ENCODE data around the gene PDIA2. TPM values are rescaled to one million over a fixed set of nuclear protein-coding genes. Genes with fewer than 3 reads are reported as not detected.
"Not testable (repeated sequence)": the region's sequence is repeated elsewhere in the genome, so short reads cannot be mapped to it uniquely, and the experiment has no call there.

PDIA2 gene
- total and polyA plus RNA-seq, 2 donors from 2014 or later = not detected

- FAIRE-seq (no peak), DNase-seq (no peak)
- Histone ChIP-seq H3K36me3 (ENCODE audit: control insufficient read depth in 2 of 3, insufficient read depth in 3 of 3, low read length in 3 of 3) (peaks cover 0 to 21% (median 9%) of the 10 kb centered on the region in 3 donors), H3K9ac (ENCODE audit: low read length in 3 of 3) (no peak overlapping the region), H3K4me3 (ENCODE audit: low read length in 3 of 3) (no peak overlapping the region), H3K4me1 (ENCODE audit: control insufficient read depth in 2 of 3, insufficient read depth in 2 of 3, low read depth in 1 of 3, low read length in 3 of 3) (no peaks in the 10 kb centered on the region), H3K9me3 (ENCODE audit: control insufficient read depth in 2 of 3, insufficient read depth in 1 of 3, low read length in 3 of 3) (no peaks in the 10 kb centered on the region), H3K27me3 (ENCODE audit: control insufficient read depth, insufficient read depth, low read length) (no peaks in the 10 kb centered on the region), H3K27ac (ENCODE audit: low read depth in 2 of 2, low read length in 2 of 2) (no peak overlapping the region)
- no peak for TF ChIP-seq CTCF (IDR thresholded peaks at IDR 0.05; ENCODE audit: borderline replicate concordance, extremely low read depth, insufficient read depth)
- intact Hi-C loops (cut with DNase I) = no loop called here
Measured at GRCh38 chr16:253833-254232, 29.1 kb upstream of the PDIA2 start.

GRCh38 chr16:254461-254860 lies 28.5 kb upstream of the PDIA2 start:
- H3K4me1 ChIP-seq (ENCODE audit: control insufficient read depth in 2 of 3, insufficient read depth in 2 of 3, low read depth in 1 of 3, low read length in 3 of 3) = no peaks in the 10 kb centered on the region
- peaks cover 0 to 25% (median 11%) of the 10 kb centered on the region in 3 donors for H3K36me3 ChIP-seq (ENCODE audit: control insufficient read depth in 2 of 3, insufficient read depth in 3 of 3, low read length in 3 of 3)
- H3K9me3 ChIP-seq (ENCODE audit: control insufficient read depth in 2 of 3, insufficient read depth in 1 of 3, low read length in 3 of 3) = no peaks in the 10 kb centered on the region
- intact Hi-C loops (cut with DNase I) = no loop called here
- no peak overlapping the region for H3K4me3 ChIP-seq (ENCODE audit: low read length in 3 of 3)
- H3K27me3 ChIP-seq (ENCODE audit: control insufficient read depth, insufficient read depth, low read length) = no peaks in the 10 kb centered on the region
- H3K9ac ChIP-seq (ENCODE audit: low read length in 3 of 3) = no peak overlapping the region
- H3K27ac ChIP-seq (ENCODE audit: low read depth in 2 of 2, low read length in 2 of 2) = no peak overlapping the region
- no peak for DNase-seq
- TF ChIP-seq CTCF (IDR thresholded peaks at IDR 0.05; ENCODE audit: borderline replicate concordance, extremely low read depth, insufficient read depth) = no peak
- no peak for FAIRE-seq

- no peak overlapping the region for H3K4me3 ChIP-seq (ENCODE audit: low read length in 3 of 3)
- H3K27me3 ChIP-seq (ENCODE audit: control insufficient read depth, insufficient read depth, low read length) = no peaks in the 10 kb centered on the region
- H3K9ac ChIP-seq (ENCODE audit: low read length in 3 of 3) = no peak overlapping the region
- FAIRE-seq (no peak), DNase-seq (no peak)
- no peak overlapping the region for H3K27ac ChIP-seq (ENCODE audit: low read depth in 2 of 2, low read length in 2 of 2)
- peaks cover 0 to 27% (median 15%) of the 10 kb centered on the region in 3 donors for H3K36me3 ChIP-seq (ENCODE audit: control insufficient read depth in 2 of 3, insufficient read depth in 3 of 3, low read length in 3 of 3)
- intact Hi-C loops (cut with DNase I) = no loop called here
- TF ChIP-seq CTCF (IDR thresholded peaks at IDR 0.05; ENCODE audit: borderline replicate concordance, extremely low read depth, insufficient read depth) = no peak
- H3K4me1 ChIP-seq (ENCODE audit: control insufficient read depth in 2 of 3, insufficient read depth in 2 of 3, low read depth in 1 of 3, low read length in 3 of 3) = no peaks in the 10 kb centered on the region
- H3K9me3 ChIP-seq (ENCODE audit: control insufficient read depth in 2 of 3, insufficient read depth in 1 of 3, low read length in 3 of 3) = no peaks in the 10 kb centered on the region
Measured at GRCh38 chr16:255183-255582, 27.8 kb upstream of the PDIA2 start.

GRCh38 chr16:258091-258490 lies 24.9 kb upstream of the PDIA2 start:
- H3K9ac ChIP-seq (ENCODE audit: low read length in 3 of 3); H3K4me1 ChIP-seq (ENCODE audit: control insufficient read depth in 2 of 3, insufficient read depth in 2 of 3, low read depth in 1 of 3, low read length in 3 of 3); DNase-seq; H3K4me3 ChIP-seq (ENCODE audit: low read length in 3 of 3); H3K9me3 ChIP-seq (ENCODE audit: control insufficient read depth in 2 of 3, insufficient read depth in 1 of 3, low read length in 3 of 3); intact Hi-C loops (cut with DNase I); H3K27me3 ChIP-seq (ENCODE audit: control insufficient read depth, insufficient read depth, low read length); FAIRE-seq; H3K27ac ChIP-seq (ENCODE audit: low read depth in 2 of 2, low read length in 2 of 2): not testable (repeated sequence)
- H3K36me3 ChIP-seq (ENCODE audit: control insufficient read depth in 2 of 3, insufficient read depth in 3 of 3, low read length in 3 of 3) = peaks cover 0 to 26% (median 16%) of the 10 kb centered on the region in 3 donors

Data from kidney (tissue), 14 donors.